GM21390 (cell line): ENCODE measurements around the gene FHIT.
"Not testable (repeated sequence)": the region's sequence is repeated elsewhere in the genome, so short reads cannot be mapped to it uniquely, and the experiment has no call there.

Experiments used
- ATAC-seq: cut with Tn5 transposase; IDR thresholded peaks from one replicate; pipeline ENCODE4 v1.9.1; 2021; ENCODE audit not compliant: unreplicated experiment

The FHIT gene

DNA sequence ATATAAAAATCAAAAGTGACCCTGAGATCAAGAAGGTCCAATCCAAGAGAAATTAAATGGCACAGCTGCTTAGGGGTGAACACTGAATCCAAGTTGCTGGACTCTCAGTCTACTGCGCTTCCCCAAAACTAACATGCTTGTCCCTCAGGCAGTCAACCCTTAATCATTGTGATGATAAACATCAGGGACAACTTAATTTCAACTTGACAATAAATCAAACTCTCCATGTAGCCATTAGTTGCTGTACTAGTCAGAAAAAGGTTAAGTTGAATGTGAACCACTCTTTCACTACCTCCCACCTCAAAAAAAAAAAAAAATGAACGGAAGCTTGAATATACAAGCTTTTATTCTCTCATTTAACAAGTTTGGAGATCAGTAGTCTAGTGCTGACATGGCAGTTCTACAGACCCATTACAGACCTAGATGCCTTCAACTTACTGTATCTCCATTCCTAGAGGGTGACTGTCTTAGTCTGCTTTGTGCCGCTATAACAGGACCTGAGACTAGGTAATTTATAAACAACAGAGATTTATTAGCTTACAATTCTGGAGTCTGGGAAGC is 185.7 kb downstream of the FHIT start:
- ATAC-seq: no peak

DNA sequence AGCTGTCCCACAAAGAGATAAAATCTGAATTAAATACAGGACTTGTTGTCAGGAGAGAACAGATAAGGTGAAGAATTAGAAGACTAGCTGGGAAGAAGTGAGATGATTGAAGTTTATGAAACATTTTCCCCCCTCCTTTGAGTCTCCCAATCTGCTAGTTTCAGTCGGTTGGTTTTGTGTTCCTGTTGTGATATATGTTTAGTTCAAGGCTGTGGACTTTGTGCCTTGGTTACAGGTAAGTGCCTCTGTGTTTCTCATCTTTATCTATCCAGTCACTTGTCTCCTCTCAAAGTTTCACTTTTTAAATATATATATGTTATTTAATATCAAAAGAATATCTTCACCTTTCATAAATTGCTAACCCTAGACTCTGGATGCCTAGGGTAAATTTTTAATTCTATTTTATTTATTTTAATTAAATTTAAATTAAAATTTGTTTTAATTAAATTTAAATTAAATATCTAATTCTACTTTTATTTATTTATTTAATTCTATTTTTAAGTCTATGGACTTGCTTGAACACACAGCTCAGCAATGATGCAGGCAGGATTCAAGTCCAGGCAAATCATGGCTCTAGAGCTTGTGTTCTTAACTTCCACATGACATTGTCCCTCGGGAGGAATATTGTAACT is 190.0 kb downstream of the FHIT start:
- no peak for ATAC-seq

DNA sequence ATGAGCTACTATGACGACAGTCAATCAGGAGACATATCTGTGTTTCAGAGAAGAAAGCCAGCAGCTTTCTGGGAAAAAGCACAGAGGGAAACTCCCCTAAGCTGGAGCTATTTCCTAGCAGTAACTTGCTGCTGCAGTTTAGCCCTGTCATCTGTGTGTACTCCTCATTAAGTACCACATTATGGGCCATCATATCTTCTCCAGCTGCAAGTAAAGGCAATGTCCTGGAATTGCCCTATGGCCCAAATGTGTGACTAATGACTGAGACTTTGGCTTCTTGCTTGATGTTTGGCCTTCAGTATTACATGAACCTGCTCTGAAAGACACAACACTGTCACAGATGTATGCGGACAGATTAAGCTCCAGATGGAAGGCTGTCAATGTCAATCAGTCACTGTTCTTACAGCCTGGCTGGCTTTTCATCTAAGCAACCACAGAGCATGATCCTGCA is 190.8 kb downstream of the FHIT start:
- no peak for ATAC-seq

DNA sequence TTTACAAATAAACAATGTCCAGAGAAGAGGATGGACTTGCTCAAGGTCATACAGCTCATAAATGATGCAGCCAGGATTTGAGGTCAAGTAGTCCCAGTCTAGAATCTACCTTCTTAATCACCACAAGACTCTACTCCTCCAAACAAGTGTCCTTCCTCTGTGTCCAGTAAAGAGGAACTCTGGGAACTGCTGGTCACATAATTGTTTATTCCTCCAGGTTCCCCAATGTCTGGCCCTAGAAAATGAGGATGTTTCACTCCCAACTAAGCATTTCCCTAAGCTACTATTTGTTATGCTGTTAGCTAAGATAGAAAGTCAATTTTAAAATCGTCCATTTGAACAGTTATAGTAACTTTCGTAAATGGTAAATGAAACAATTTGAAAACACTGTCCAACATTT is 192.4 kb downstream of the FHIT start:
- no peak for ATAC-seq

DNA sequence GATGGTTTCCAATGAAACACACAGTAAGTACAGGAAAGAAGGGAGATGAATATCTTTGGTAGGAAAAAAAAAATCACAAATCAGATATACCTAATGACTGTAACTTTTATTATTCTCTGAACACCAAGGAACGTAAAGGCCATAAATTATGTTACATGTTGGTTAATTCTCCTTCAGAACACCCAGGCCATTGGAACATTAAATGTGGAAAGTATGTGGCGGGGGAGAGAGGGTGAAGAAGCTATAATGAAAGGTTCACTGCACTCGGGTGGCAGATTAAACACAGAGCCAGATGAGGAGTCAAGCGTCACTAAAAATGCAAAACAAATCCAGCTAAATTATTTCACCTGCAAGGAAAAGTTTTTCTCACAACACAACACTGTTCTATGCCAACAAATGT is 193.8 kb downstream of the FHIT start:
- ATAC-seq: no peak

DNA sequence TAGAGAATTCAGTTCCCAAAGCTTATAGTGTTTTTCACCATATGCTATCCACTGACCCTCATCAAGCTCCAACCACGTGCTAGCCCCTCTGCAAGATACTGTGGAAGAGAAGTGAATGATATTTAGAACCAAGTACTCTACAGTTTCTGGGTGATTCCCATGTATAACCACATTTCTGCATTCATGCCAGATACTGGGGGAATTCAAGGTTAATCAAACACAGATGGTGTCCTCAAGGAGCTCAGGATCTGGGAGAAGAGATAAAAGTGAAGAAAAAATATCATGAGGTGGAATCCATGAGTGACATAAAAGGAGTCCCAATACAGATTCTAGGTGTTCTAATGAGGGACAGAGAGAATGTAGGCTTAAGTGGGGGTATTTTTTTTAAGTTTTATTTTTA is 195.8 kb downstream of the FHIT start:
- ATAC-seq: no peak

DNA sequence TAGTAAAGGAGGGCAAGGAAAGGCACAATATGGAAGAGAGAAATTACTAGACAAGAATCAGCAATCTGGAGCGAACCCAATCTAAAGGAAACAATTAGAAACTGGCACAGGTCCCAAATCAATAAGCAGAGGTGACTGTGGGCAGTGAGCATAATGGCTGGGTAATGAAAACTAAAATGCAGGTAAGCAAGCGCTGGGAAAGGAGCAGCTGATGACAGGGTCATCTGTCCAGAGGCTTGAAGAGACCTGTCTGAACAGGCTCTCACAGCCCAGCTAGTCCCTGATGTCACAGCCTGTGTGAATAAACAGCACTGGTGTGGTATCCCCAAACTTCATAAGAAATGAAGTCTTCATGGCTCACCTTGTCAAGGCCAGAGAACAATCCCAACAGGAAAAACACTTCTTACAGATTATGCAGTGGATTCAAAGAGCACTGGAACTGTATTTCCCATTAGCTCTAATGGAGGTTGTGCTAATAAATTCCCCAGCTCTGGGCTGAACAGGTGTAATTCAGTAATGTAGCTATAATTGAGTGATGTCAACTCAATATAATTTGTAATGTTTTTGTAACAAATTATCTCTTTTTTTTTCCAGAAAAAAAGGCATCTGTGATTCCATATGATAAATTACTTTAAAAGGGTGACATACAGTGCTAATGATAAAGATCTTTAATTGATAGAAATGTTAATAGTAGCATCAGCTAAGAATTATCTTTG is 197.3 kb downstream of the FHIT start:
- ATAC-seq: no peak

DNA sequence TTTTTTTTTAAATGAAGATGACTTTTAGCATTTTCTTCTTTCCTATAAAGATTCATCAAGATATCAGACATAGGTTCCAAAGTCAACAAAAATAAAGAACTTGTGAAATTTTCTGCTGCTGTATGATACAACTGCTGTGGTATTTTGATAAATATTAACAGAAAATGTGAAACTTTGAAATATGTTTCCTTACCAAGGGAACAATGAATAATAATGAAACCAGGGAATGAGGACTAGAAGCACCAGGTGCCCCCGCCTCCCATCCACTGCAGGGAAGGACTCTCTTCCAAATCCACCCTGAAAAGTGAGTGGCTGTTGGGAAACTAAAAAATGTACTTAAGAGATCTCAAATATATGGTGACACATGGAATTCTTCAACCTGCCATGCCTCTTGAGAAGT is 198.4 kb downstream of the FHIT start:
- no peak for ATAC-seq

DNA sequence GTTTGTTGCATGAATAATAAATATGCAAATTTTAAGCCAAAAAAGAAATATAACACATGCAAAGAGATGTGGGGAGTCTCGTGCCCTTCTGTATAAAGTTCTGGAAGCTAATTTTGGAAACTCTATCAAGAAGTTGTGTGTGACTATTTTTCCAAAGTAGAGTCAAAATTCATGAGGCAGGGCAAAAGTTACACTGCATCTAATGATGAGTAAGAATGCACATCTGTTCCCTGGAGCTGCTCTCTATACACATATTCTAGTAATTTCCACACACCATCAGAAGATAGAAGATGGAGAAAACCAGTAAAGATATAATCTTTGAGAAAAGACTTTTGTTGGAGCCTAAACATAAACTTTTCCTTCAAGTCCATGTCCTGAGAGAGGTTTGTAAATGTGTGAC is 199.6 kb downstream of the FHIT start:
- no peak for ATAC-seq

DNA sequence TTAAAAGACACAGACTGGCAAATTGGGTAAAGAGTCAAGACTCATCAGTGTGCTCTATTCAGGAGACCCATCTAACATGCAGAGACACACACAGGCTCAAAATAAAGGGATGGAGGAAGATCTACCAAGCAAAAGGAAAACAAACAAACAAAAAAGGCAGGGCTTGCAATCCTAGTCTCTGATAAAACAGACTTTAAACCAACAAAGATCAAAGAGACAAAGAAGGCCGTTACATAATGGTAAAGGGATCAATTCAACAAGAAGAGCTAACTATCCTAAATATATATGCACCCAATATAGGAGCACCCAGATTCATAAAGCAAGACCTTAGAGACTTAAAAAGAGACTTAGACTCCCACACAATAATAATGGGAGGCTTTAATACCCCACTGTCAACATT is 206.1 kb downstream of the FHIT start:
- not testable (repeated sequence) for ATAC-seq

DNA sequence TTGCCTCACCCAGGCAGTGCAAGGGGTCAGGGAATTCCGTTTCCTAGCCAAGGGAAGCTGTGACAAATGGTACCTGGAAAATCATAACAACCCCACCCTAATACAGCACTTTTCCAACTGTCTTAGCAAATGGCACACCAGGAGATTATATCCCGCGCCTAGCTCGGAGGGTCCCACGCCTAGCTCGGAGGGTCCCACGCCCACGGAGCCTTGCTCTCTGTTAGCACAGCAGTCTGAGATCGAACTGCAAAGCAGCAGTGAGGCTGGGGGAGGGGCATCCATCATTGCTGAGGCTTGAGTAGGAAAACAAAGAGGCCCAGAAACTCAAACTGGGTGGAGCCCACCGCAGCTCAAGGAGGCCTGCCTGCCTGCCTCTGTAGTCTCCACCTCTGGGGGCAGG is 208.1 kb downstream of the FHIT start:
- no peak for ATAC-seq

DNA sequence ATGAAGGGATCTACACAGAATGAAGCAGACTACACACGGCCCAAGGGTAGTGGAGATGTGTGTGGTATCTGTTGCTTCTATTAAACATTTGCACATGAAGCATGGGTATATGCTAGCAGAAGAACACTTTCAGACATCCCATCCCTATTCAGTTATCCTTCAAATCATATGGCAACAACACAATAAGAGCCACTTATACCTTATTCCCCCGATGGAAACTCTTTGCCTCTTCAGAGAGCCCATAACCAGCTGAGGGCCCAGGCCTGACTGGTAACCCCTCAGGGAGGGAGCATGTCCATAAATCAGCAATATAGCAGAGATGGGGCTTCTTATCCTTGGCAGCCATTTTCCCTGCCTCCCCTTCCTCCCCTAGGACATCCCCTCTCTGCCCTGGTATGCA is 210.6 kb downstream of the FHIT start:
- no peak for ATAC-seq

DNA sequence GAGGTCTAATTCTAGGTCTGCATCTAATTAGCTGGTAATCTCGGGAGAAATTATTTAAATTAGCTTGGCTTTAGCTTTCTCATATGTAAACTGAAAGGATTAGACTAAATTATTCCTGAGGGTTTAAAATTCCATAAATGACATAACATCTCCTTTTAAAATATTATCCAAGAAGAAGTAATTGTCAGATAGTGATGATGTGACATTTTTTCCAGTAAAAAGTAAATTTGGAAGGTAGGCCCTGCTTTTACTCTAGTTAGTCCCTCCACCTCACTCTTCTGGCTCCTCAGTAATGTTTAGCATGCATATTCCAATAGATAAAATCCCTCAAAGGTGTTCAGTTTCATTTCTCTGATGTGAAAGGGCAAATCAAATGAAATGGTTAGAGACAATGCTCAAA is 215.7 kb downstream of the FHIT start:
- ATAC-seq: no peak

DNA sequence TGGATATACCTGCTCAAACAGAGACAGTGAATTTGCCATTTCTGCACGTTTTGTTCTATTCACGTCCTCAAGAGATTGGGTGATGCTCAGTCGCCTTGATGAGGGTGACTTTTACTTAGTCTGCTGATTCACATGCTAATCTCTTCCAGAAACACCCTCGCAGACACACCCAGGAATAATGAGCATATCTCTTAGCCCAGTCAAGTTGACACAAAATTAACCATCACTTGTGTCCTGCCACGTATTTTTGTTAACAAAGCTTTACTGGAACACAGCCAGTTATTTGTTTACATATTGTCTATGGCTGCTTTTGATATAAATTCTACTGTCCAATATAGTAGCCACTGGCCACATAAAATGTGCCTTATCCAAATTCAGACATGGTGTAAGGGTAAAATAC is 218.3 kb downstream of the FHIT start:
- ATAC-seq: no peak

DNA sequence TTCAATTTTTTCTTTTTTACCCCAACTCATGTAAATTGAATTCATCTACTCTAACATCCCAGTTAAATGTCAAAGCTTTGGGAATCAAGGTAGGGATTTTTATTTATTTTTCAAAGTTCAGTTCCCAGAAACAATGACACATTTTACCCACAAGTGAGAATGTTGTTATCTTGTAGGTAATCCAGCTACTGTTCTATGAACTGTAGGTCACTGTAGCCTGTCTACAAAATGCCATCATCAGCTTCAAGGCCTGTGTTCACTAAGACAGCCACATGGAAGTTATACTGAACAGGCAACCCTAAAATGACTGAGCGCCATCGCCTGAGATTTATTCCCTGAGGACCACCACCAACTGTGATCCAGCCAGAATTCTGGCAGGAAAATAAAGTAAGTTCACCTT is 219.7 kb downstream of the FHIT start:
- ATAC-seq: no peak

DNA sequence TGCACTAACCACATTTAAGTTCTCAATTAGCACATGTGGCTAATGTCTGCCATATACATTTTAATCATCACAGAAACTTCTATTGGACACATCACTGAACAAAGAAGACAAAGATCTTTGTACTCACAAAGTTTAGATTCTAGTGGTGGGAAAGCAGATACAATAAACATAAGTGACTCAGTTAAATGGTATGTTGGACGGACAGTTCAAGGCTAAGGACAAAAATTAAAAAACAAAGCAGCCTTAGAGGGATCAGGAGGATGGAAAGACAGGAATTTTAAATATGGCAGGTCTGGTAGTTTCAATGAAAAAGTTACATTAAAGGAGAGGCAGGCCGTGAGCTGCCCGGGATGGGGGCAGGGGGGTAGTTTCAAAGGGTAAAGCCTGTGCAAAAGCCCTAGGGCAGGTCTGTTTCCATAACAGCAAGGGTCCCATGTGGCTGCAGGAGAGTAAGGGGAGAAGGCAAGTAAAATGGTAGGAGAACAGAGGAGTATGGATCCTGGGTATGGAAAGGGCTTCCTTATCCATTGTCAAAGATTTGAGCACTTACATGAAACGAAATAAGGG is 220.7 kb downstream of the FHIT start:
- no peak for ATAC-seq

DNA sequence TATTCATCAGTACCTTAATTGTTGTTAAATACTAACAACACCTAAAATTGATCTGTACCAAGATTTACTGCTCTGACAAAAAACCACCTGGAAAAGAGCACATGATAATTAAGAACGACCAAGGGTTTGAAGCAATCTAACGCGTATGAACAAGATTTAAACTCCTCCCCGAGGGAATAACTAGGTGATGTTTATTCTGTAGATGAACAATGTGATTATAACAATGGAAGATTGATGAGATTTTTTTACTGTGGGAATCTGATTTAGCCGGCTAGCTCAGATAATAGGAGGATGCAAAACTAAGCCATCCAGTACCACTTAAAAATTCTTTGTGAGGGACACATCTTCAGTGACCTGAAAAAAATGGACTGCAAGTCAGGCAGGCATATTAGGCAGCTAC is 222.1 kb downstream of the FHIT start:
- ATAC-seq: no peak

DNA sequence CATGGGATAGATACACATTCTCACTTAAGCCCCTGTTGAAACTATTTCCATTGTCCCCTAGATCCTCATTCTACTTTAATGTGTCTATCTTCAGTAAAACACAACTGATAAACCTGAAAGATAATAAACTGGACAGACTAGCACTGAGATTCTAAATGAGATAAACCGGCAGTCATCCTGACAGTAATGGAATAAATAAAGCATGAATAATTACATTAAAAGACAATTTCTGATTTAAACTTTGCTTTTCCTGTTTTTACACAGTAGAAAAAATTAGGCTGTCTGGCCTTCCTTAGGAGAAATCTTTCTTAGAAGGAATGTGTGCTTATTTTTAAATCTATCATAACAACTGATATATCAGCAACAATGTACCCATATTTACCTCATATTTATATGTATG is 232.4 kb downstream of the FHIT start:
- ATAC-seq: no peak

DNA sequence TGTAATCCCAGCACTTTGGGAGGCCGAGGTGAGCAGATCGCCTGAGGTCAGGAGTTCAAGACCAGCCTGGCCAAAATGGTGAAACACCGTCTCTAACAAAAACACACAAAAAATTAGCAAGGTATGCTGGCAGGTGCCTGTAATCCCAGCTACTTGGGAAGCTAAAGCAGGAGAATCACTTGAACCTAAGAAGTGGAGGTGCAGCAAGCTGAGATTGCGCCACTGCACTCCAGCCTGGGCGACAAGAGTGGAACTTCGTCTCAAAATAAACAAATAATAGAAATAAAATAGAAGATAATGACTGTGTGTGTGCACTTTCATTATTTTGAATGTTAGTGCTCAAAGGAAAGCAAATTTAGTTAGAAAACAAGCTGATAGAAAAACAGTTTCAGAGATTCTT is 234.2 kb downstream of the FHIT start:
- ATAC-seq: not testable (repeated sequence)

DNA sequence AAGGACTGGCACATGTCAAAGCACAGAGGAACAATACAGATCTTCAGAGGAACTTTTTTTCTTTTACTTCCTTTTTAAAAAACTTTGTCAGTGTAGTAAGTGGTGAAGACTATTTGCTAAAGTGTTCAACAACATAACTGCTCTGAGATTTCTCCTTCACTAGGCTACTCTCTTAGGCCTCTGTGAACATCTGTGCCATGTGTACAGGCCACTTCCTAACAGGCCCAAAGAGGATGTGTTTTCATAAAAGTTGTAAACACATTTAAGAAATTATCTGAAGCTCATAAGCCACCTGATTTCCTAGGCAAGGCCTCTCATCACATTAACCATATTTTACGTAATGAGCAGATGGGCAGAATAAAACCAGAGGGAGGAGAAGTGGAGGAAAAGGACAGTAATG is 235.4 kb downstream of the FHIT start:
- ATAC-seq: no peak

DNA sequence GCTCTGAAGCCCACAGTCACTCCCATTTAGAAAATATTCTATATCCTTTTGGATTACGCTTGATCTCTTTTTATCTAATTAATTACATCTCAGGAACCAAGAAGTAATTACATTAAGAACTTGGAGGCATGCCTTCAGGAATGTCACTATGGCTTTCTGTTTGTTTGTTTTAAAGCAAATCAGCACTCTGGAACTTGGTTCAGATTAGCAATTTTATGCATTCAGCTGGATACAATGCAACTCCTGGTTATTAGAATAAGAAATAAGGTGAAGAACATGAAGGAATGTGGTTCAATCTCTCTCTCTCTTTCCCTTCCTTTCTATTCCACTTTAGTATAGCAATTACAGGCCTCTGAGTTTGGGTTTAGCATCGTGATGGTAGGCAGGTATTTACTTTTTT is 235.8 kb downstream of the FHIT start:
- no peak for ATAC-seq

DNA sequence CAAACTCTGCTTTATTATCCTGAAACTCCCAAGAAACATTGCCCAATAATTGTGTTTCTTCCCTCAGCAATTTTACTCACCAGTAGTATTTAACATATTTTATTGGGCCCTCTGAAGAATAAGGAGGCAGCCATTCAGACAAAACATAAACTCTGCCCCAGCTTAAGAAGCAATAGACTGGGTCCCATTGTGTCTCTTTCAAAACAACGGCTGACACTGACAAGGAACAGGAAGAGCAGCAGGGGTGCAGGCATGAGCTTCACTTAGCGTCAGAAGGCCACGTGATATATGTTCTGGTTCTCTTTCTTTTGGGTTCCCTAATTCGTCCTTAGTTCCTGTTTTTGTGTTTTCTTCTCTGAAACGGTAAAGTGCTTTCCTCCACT is 242.3 kb downstream of the FHIT start:
- ATAC-seq: no peak
